ENCODE results near the gene RPS6KA2. TPM values are rescaled to one million over a fixed set of nuclear protein-coding genes. Genes with fewer than 3 reads are reported as not detected.
"Not testable (repeated sequence)": the region's sequence is repeated elsewhere in the genome, so short reads cannot be mapped to it uniquely, and the experiment has no call there.

Gene RPS6KA2
- total and polyA plus RNA-seq, 2 donors (not counting 1 experiment from before 2014, with no cell fraction given): 2.2 to 16.0 TPM

DNA sequence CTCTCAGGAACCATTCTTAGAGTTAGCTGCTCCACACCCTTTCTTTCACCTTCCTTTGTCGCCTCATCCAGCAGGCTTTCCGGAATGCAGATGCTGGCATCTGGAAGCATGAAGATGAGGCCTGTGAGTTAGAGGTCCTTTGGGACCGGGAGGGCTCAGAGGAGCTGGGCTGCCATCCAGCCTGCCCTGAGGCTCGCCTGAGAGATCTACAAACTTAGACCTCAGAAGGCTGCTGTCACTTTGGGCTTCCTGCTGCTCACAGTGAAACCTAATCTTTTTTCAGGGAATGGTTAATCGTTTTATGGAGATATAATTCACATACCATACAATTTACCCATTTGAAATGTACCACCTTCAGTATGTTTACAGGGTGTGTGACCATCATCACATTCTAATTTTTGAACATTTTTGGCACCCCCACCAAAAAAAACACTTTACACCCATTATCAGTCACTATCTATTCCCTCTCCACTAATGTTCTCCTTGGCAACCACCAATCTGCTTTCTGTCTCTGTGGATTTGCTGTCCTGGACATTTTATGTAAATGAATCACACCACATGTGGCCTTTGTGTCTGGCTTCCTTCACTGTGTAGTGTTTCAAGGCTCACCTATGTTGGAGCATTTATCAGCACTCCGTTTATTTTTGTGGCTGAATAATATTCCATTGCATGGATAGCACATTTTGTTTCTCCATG lies 224.3 kb downstream of the RPS6KA2 start:
- ATAC-seq (ENCODE audit: low read depth) (no peak), DNase-seq (no peak)
- peaks cover 13% of the 10 kb centered on the region for H3K27me3 Mint-ChIP-seq
- no peak for TF ChIP-seq CTCF (IDR thresholded peaks at IDR 0.05)
- no peak for TF ChIP-seq EZH2 (IDR thresholded peaks at IDR 0.05; ENCODE audit: borderline replicate concordance, insufficient read depth, low read depth, low read length, poor library complexity, severe bottlenecking)
- Histone ChIP-seq H3K4me2 (replicated peaks; ENCODE audit: low read depth, low read length, poor library complexity, severe bottlenecking) (no peak overlapping the region), H3K27me3 (replicated peaks in 1 of 4; ENCODE audit: control extremely low read depth in 1 of 4, control insufficient read depth in 3 of 4, insufficient read depth in 4 of 4, low read length in 3 of 4) (peaks cover 0 to 2% (median 0%) of the 10 kb centered on the region in 4 experiments), H3K27ac (ENCODE audit: low read length in 2 of 2) (no peak overlapping the region), H3K4me3 (ENCODE audit: control extremely low read depth in 1 of 5, extremely low read depth in 1 of 5, insufficient read depth in 1 of 5, low read depth in 2 of 5, low read length in 4 of 5) (no peak overlapping the region), H3K79me2 (ENCODE audit: control insufficient read depth, insufficient read depth, low read length) (no peaks in the 10 kb centered on the region), H2AFZ (ENCODE audit: insufficient read depth, low read depth, low read length, poor library complexity, severe bottlenecking) (no peak overlapping the region), H3K9me3 (ENCODE audit: control extremely low read depth in 1 of 3, control insufficient read depth in 2 of 3, insufficient read depth in 1 of 3, low read length in 2 of 3) (peaks cover 0 to 2% (median 0%) of the 10 kb centered on the region in 3 donors), H3K4me1 (ENCODE audit: control insufficient read depth in 2 of 2, insufficient read depth in 2 of 2, low read length in 2 of 2) (no peaks in the 10 kb centered on the region), H3K9ac (ENCODE audit: low read length) (no peak overlapping the region), H4K20me1 (ENCODE audit: control insufficient read depth, insufficient read depth, low read length, poor library complexity, severe bottlenecking) (no peaks in the 10 kb centered on the region), H3K36me3 (replicated peaks in 1 of 2; ENCODE audit: control extremely low read depth in 1 of 2, control insufficient read depth in 1 of 2, extremely low read depth in 1 of 2, insufficient read depth in 2 of 2, low read length in 1 of 2) (no peaks in the 10 kb centered on the region)
- no peak overlapping the region for H3K27ac Mint-ChIP-seq
- H3K4me1 Mint-ChIP-seq: no peaks in the 10 kb centered on the region
- ChIA-PET CTCF (interaction anchor here (1.8 to 11.7 kb wide), 4 partner anchors 90 to 128 kb away, joined by 5 to 266 read pairs (median 16); partner anchors contain the start of gene PRR18), POLR2A (no interaction called here)
- no peak overlapping the region for H3K4me3 Mint-ChIP-seq
- WGBS (ENCODE audit: insufficient coverage): 78% methylated on average over 1 of the region's 6 CpGs
- no peaks in the 10 kb centered on the region for H3K9me3 Mint-ChIP-seq (ENCODE audit: insufficient read depth)
- intact Hi-C loops (cut with micrococcal nuclease): no loop called here

DNA sequence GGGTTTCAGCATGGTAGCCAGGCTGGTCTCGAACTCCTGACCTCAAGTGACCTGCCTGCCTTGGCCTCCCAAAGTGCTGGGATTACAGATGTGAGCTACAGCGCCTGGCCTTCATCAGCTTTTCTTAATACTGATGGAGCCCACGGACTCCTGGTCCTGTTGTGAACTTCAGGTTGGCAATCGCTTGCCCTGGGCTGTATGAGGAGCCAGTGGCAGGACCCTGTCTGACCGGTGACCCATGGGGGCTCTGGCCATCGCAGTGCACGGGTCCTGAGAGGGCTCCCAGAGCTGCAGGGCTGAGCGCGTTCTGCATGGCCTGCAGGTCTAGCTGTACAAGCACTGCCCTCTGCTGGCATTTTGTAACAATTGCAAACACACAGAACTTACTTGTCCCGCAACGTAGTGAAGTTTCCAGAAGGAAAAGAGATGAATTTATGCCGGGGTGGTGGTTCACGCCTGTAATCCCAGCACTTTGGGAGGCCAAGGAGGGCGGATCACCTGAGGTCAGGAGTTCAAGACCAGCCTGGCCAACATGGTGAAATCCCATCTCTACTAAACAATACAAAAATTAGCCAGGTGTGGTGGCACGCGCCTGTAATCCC lies 226.3 kb downstream of the RPS6KA2 start:
- H3K4me3 Mint-ChIP-seq; H3K4me2 ChIP-seq (replicated peaks; ENCODE audit: low read depth, low read length, poor library complexity, severe bottlenecking); H3K27ac Mint-ChIP-seq; H3K4me3 ChIP-seq (ENCODE audit: control extremely low read depth in 1 of 5, extremely low read depth in 1 of 5, insufficient read depth in 1 of 5, low read depth in 2 of 5, low read length in 4 of 5); H3K36me3 ChIP-seq (replicated peaks in 1 of 2; ENCODE audit: control extremely low read depth in 1 of 2, control insufficient read depth in 1 of 2, extremely low read depth in 1 of 2, insufficient read depth in 2 of 2, low read length in 1 of 2); H3K4me1 ChIP-seq (ENCODE audit: control insufficient read depth in 2 of 2, insufficient read depth in 2 of 2, low read length in 2 of 2); H3K9me3 Mint-ChIP-seq (ENCODE audit: insufficient read depth); H3K79me2 ChIP-seq (ENCODE audit: control insufficient read depth, insufficient read depth, low read length); H3K9ac ChIP-seq (ENCODE audit: low read length); H3K9me3 ChIP-seq (ENCODE audit: control extremely low read depth in 1 of 3, control insufficient read depth in 2 of 3, insufficient read depth in 1 of 3, low read length in 2 of 3); H3K27me3 ChIP-seq (replicated peaks in 1 of 4; ENCODE audit: control extremely low read depth in 1 of 4, control insufficient read depth in 3 of 4, insufficient read depth in 4 of 4, low read length in 3 of 4); H3K4me1 Mint-ChIP-seq; H3K27ac ChIP-seq (ENCODE audit: low read length in 2 of 2); H4K20me1 ChIP-seq (ENCODE audit: control insufficient read depth, insufficient read depth, low read length, poor library complexity, severe bottlenecking): not testable (repeated sequence)
- WGBS (ENCODE audit: insufficient coverage): 45% methylated on average over 11 of the region's 16 CpGs
- peaks cover 13% of the 10 kb centered on the region for H3K27me3 Mint-ChIP-seq
- POLR2A ChIA-PET: interaction anchor here (1.5 kb wide), 1 partner anchor 87 kb away, joined by 4 read pairs; no protein-coding TSS in a partner anchor
- CTCF ChIA-PET: interaction anchor here (0.8 to 11.7 kb wide), 40 partner anchors 9 to 516 kb away, joined by 3 to 266 read pairs (median 5); partner anchors contain the start of genes PRR18, RPS6KA2 and SFT2D1
- ATAC-seq (ENCODE audit: low read depth) (peak; percentile 85), DNase-seq (peak; percentile 81)
- peak; percentile 83 for TF ChIP-seq CTCF (IDR thresholded peaks at IDR 0.05)
- H2AFZ ChIP-seq (ENCODE audit: insufficient read depth, low read depth, low read length, poor library complexity, severe bottlenecking): peak overlapping the region; percentile 30
- intact Hi-C loops (cut with micrococcal nuclease): loop anchor here (1.0 to 2.0 kb wide), 3 partner anchors 18 to 125 kb away; partner anchors contain the start of gene MPC1

All from B cell (primary cell).